ENCODE data around the gene FKBP14.

FKBP14 gene

GRCh38 chr7:30023524-30023923 is 3.0 kb downstream of the FKBP14 start:
- no peak for TF ChIP-seq GATA3 (IDR thresholded peaks at IDR 0.05; ENCODE audit: low read depth, low read length)
- TF ChIP-seq GATA2 (IDR thresholded peaks at IDR 0.05; ENCODE audit: low read depth, low read length): no peak

GRCh38 chr7:30022991-30023390 is 3.5 kb downstream of the FKBP14 start:
- TF ChIP-seq GATA2 (IDR thresholded peaks at IDR 0.05; ENCODE audit: low read depth, low read length): no peak
- no peak for TF ChIP-seq GATA3 (IDR thresholded peaks at IDR 0.05; ENCODE audit: low read depth, low read length)

- TF ChIP-seq GATA2 (IDR thresholded peaks at IDR 0.05; ENCODE audit: low read depth, low read length): no peak
- TF ChIP-seq GATA3 (IDR thresholded peaks at IDR 0.05; ENCODE audit: low read depth, low read length): no peak
Observed at GRCh38 chr7:30020535-30020934, 6.0 kb downstream of the FKBP14 start.

GRCh38 chr7:30019960-30020359 is 6.5 kb downstream of the FKBP14 start:
- no peak for TF ChIP-seq GATA3 (IDR thresholded peaks at IDR 0.05; ENCODE audit: low read depth, low read length)
- no peak for TF ChIP-seq GATA2 (IDR thresholded peaks at IDR 0.05; ENCODE audit: low read depth, low read length)

GRCh38 chr7:30019387-30019786 is 7.1 kb downstream of the FKBP14 start:
- TF ChIP-seq GATA3 (IDR thresholded peaks at IDR 0.05; ENCODE audit: low read depth, low read length) (no peak), GATA2 (IDR thresholded peaks at IDR 0.05; ENCODE audit: low read depth, low read length) (no peak)

GRCh38 chr7:30018451-30018850 is 8.1 kb downstream of the FKBP14 start:
- TF ChIP-seq GATA3 (IDR thresholded peaks at IDR 0.05; ENCODE audit: low read depth, low read length) (no peak), GATA2 (IDR thresholded peaks at IDR 0.05; ENCODE audit: low read depth, low read length) (no peak)

- TF ChIP-seq GATA3 (IDR thresholded peaks at IDR 0.05; ENCODE audit: low read depth, low read length) (no peak), GATA2 (IDR thresholded peaks at IDR 0.05; ENCODE audit: low read depth, low read length) (no peak)
Observed at GRCh38 chr7:30012757-30013156, 13.7 kb downstream of the FKBP14 start.

GRCh38 chr7:30010021-30010420 is 16.5 kb downstream of the FKBP14 start:
- TF ChIP-seq GATA2 (IDR thresholded peaks at IDR 0.05; ENCODE audit: low read depth, low read length): no peak
- TF ChIP-seq GATA3 (IDR thresholded peaks at IDR 0.05; ENCODE audit: low read depth, low read length): no peak

GRCh38 chr7:30005464-30005863 is 21.0 kb downstream of the FKBP14 start:
- TF ChIP-seq GATA3 (IDR thresholded peaks at IDR 0.05; ENCODE audit: low read depth, low read length): no peak
- TF ChIP-seq GATA2 (IDR thresholded peaks at IDR 0.05; ENCODE audit: low read depth, low read length): no peak

- TF ChIP-seq GATA2 (IDR thresholded peaks at IDR 0.05; ENCODE audit: low read depth, low read length): no peak
- no peak for TF ChIP-seq GATA3 (IDR thresholded peaks at IDR 0.05; ENCODE audit: low read depth, low read length)
Observed at GRCh38 chr7:30003098-30003497, 23.4 kb downstream of the FKBP14 start.

GRCh38 chr7:30001998-30002397 is 24.5 kb downstream of the FKBP14 start:
- no peak for TF ChIP-seq GATA2 (IDR thresholded peaks at IDR 0.05; ENCODE audit: low read depth, low read length)

GRCh38 chr7:29998489-29998888 is 28.0 kb downstream of the FKBP14 start:
- TF ChIP-seq GATA2 (IDR thresholded peaks at IDR 0.05; ENCODE audit: low read depth, low read length) (no peak), GATA3 (IDR thresholded peaks at IDR 0.05; ENCODE audit: low read depth, low read length) (no peak)

- TF ChIP-seq GATA3 (IDR thresholded peaks at IDR 0.05; ENCODE audit: low read depth, low read length) (no peak), GATA2 (IDR thresholded peaks at IDR 0.05; ENCODE audit: low read depth, low read length) (no peak)
Observed at GRCh38 chr7:29996321-29996720, 30.2 kb downstream of the FKBP14 start.

- TF ChIP-seq GATA2 (IDR thresholded peaks at IDR 0.05; ENCODE audit: low read depth, low read length): no peak
- TF ChIP-seq GATA3 (IDR thresholded peaks at IDR 0.05; ENCODE audit: low read depth, low read length): no peak
Observed at GRCh38 chr7:29995652-29996051, 30.9 kb downstream of the FKBP14 start.

GRCh38 chr7:29993140-29993539 is 33.4 kb downstream of the FKBP14 start:
- no peak for TF ChIP-seq GATA2 (IDR thresholded peaks at IDR 0.05; ENCODE audit: low read depth, low read length)

- no peak for TF ChIP-seq GATA3 (IDR thresholded peaks at IDR 0.05; ENCODE audit: low read depth, low read length)
- TF ChIP-seq GATA2 (IDR thresholded peaks at IDR 0.05; ENCODE audit: low read depth, low read length): no peak
Observed at GRCh38 chr7:29991937-29992336, 34.6 kb downstream of the FKBP14 start.

Measured in SH-SY5Y (cell line).